ENCODE results near the gene TGFB1I1.
"Not testable (repeated sequence)": the region's sequence is repeated elsewhere in the genome, so short reads cannot be mapped to it uniquely, and the experiment has no call there.

TGFB1I1 gene

GRCh38 chr16:31522071-31522470, 50.1 kb downstream of the TGFB1I1 start:
- no peak overlapping the region for H3K4me3 ChIP-seq (ENCODE audit: low read length in 2 of 2)

GRCh38 chr16:31523768-31524167, 51.8 kb downstream of the TGFB1I1 start:
- not testable (repeated sequence) for H3K4me1 ChIP-seq (ENCODE audit: control insufficient read depth, insufficient read depth, low read length); H3K27ac ChIP-seq (ENCODE audit: low read length); H3K9me3 ChIP-seq (ENCODE audit: control insufficient read depth in 2 of 2, low read length in 2 of 2); H3K4me3 ChIP-seq (ENCODE audit: low read length in 2 of 2); H3K9ac ChIP-seq (ENCODE audit: low read length in 2 of 2); H3K36me3 ChIP-seq (ENCODE audit: control insufficient read depth in 2 of 2, insufficient read depth in 2 of 2, low read length in 2 of 2)
- H3K27me3 ChIP-seq (ENCODE audit: control insufficient read depth in 1 of 2, insufficient read depth in 2 of 2, low read length in 2 of 2), result peaks cover 0 to 12% of the 10 kb centered on the region in 2 donors

More at GRCh38 chr16:31522071-31522470, 50.1 kb downstream of the TGFB1I1 start:
- no peaks in the 10 kb centered on the region for H3K9me3 ChIP-seq (ENCODE audit: control insufficient read depth in 2 of 2, low read length in 2 of 2)
- H3K27me3 ChIP-seq (ENCODE audit: control insufficient read depth in 1 of 2, insufficient read depth in 2 of 2, low read length in 2 of 2), result peaks cover 0 to 2% of the 10 kb centered on the region in 2 donors
- H3K4me1 ChIP-seq (ENCODE audit: control insufficient read depth, insufficient read depth, low read length), result no peaks in the 10 kb centered on the region
- no peak overlapping the region for H3K27ac ChIP-seq (ENCODE audit: low read length)
- no peak overlapping the region for H3K9ac ChIP-seq (ENCODE audit: low read length in 2 of 2)
- no peaks in the 10 kb centered on the region for H3K36me3 ChIP-seq (ENCODE audit: control insufficient read depth in 2 of 2, insufficient read depth in 2 of 2, low read length in 2 of 2)

- Histone ChIP-seq H3K4me3 (ENCODE audit: low read length in 2 of 2) (no peak overlapping the region), H3K9me3 (ENCODE audit: control insufficient read depth in 2 of 2, low read length in 2 of 2) (no peaks in the 10 kb centered on the region), H3K27ac (ENCODE audit: low read length) (no peak overlapping the region), H3K36me3 (ENCODE audit: control insufficient read depth in 2 of 2, insufficient read depth in 2 of 2, low read length in 2 of 2) (no peaks in the 10 kb centered on the region), H3K27me3 (ENCODE audit: control insufficient read depth in 1 of 2, insufficient read depth in 2 of 2, low read length in 2 of 2) (peaks cover 0 to 14% of the 10 kb centered on the region in 2 donors), H3K9ac (ENCODE audit: low read length in 2 of 2) (no peak overlapping the region), H3K4me1 (ENCODE audit: control insufficient read depth, insufficient read depth, low read length) (peaks cover 10% of the 10 kb centered on the region)
Observed at GRCh38 chr16:31525113-31525512, 53.2 kb downstream of the TGFB1I1 start.

All from stomach smooth muscle (tissue), 2 donors.